ENCODE measurements around the gene RPL12.

The RPL12 gene

GRCh38 chr9:127450830-127451607 is at the start of gene RPL12, which contains the start of gene LRSAM1:
TSS of gene RPL12 (minus strand) at chr9:127451406. CDS start at chr9:127451317, 89 bp downstream.
TSS of gene LRSAM1 (plus strand) at chr9:127451510. CDS start at chr9:127454528, 3,018 bp downstream.
- peak; percentile 88 for DNase-seq

DNA sequence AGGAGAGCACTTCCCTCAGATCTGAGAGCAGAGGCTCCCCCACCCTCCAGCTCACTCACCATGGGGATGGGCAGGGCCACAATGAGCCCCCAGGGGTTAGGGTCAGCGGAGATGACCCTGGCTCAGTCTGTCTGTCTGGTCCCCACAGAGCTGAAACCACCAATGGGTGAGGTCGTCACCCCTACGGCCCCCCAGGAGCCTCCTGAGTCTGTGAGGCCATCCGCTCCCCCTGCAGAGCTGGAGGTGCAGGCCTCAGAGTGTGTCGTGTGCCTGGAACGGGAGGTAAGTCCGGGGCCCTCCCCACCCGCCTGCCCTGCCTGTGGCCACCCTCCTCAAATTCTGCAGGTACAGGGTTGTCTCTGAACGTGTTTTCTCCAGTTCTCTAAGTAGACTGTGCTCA is 49.7 kb upstream of the RPL12 start:
- no peak for DNase-seq

DNA sequence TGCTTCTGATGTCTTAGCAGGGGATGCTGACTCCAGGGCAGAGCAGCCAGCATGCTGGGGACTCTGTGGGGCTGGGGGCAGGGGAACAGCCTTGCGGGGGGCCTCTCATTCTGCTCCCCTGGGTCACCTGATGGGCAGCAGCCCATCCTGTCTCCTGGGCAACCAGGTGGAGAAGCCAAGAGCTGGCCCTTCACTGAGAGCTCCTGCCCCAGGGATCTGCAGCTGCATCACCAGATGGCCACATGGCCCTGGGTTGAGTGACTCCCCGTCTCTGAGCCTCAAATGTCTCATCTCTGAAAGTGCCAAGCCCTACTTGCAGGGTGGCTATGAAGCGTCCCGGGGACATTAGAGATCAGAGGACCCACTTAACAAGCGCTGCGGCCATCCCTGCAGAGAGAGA is 49.2 kb upstream of the RPL12 start:
- no peak for DNase-seq

DNA sequence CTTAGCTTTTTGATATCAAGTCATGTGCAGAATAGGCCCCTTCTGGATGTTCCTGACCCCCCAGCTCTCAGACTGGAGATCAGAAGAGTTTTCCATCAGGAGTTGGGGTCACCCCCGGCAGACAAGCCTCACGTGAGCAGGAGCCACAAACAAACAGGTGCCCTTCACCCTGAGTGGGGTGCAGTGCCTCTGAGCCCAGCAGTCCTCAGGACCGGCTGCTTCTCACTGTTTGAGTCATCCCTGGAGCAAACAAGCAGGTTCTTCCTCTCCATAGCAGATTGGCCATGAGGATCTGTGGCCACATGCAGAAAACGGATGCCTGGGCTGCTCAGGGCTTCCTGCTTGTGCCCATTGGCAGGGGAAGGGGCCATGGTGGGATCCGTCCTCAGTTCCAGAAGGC is 47.1 kb upstream of the RPL12 start:
- DNase-seq = no peak

DNA sequence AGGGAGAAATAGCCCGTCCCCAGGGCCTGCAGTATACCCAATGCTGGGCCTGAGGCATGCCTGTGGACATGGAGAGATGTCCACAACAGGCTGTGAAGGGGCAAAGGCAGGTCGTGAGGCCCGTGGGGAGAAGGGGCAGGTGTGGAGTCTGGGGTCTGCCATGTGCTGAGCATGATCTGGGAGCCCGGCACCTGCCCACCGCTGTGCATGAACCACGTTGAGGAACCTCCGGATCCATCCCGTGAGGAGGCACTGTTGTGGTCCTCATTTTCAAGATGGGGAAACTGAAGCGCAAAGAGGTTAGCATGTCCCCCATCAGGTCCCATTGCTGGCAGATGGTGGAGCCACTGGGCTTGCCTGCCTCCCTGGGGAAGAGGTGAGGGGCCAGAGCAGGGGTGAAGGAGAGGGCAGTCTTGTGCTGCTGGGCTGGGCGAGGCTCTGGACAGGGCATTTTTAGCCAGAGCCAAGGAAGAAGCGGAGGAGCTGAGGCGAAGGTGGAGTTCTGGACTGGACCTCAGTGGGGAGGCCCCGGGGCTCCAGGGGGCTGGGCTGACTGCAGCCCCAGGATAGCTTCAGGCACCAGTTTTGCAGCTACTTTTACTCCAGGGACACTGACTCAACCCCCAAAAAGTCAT is 46.6 kb upstream of the RPL12 start:
- DNase-seq = no peak

DNA sequence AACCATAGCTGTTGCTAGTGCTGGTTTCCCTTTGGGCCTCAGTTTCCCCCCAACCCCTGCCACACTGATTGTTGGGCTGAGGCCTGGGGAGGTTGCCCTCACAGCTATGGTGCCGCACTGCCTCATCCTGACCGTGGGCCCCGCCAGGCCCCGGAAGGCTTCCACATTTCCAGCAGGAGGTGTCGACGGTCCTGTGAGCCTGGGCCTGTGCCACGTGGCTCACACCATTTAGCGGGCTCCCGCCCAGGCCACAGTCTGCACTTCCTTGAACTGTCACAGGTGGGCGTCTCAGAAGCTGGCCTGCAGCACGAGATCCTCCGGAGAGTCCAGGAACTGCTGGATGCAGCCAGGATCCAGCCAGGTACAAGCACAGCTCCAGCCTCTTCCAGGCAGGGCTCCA is 45.8 kb upstream of the RPL12 start:
- DNase-seq = no peak

- DNase-seq = no peak
Measured at GRCh38 chr9:127495884-127496555, 44.8 kb upstream of the RPL12 start.

DNA sequence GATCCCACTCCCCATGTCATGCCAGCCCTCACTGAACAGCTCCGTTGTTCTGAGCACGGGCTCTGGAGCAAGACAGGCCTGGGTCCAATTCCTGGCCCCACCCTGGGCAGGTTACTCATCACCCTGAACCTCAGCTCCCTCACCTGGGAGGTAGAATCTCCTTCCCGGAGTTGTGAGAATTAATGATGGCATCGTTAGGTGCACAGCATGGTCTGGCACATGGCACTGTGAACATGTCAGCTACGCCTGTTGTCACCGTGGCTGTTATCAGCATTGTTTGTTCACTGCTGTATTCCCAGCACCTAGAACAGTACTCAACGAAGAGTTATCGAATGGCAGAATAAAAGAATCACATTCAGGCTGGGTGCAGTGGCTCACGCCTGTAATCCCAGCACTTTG is 43.1 kb upstream of the RPL12 start:
- no peak for DNase-seq

DNA sequence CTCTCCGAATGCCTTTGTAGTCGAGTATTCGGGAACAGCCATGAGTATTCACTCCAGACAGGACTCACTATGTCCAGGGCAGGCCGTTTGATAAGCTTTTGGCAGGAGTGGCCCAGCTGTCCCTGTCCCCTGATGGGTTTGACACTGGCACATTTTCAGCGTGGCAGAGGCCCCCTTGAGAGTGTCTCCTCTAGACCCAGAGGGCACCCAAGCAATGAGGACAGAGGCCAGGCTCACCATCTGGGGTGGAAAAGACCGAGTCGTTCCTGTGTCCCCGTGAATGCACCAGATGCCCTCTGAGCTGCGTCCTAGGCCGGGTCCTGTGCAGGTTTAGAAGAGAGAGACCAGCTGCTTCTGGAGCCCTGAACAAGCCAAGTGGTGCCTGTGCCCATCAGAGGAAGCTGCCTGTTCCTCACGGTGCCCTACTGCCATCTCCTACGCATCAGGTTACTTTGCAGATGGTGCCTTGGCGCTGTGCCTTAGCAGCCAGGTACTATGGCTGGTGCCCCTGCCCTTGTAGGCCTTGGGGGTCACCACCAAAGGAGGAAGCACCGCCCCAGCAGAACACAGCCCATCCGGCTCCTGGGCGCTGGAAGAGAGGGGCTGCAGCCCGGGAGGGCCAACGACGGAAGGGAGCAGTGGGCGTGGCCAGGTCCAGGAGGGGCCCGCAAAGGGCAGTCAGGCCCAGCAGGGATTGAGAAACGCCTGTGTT is 42.5 kb upstream of the RPL12 start:
- no peak for DNase-seq

DNA sequence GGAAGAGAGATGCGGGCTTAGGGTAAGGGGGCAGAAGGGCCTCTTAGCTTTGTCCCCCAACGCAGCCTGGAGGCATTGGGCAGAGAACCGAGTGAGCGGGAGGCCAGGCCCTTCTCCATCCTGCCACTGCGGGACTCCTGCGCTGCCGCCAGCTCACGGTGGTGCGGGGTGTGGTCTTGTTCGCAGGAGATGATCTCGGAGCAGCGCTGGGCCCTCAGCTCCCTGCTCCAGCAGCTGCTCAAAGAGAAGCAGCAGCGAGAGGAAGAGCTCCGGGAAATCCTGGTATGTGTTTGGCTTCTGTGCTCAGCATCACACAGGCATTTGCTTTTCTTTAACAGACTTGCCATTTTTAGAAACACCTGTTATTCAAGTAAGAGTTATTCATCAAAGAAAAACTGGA is 41.4 kb upstream of the RPL12 start:
- no peak for DNase-seq

DNA sequence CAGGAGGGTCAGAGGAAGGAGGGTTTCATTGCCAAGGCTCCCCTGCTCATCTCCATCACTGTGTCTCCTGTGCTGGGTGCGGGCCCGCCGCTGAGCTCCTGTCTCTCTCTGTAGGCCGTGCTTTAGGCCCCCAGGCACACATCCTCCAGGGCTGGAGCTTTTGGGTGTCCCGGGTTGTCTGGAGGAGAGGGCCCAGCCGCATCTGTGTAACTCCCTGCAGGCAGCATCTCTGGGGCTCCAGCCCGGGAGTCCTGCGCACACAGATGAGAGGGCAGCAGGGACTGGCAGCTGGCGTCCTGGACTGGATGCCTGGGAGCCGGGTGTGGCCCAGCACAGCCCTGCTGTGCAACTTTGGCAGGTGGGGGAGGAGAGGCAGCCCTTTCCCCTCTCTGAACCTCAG is 40.3 kb upstream of the RPL12 start:
- DNase-seq = no peak

DNA sequence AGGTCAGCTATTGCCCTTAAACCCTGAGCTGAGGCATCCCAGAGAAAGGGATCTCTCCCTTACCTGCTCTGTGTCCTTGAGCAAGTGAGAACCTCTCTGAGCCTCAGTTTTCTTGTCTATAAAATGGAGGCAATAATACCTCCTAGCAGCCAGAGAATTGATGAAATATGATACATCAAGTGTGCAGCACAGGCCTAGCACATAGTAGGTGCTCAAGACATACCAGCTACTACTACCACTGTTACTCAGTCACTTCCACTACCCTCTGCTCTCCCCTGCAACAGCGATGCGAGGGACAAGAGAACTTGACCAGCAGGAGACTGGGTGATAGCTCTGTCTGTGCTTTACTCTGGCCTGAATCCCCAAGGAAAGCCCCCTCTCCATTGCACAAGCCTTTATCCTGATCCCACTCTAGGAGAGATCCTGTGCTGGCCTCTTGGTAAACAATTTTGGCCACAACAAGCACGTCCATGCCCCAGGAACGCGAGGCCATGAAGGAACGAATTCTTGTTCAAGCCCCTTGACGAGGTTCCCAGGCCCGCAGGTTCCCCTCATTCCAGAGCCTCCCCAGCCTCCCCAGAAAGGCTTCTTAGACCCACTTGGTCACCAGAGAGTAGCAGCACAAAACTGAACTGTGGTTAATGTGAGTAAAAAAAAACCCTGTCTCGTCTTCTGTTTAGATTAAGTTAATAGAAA is 39.5 kb upstream of the RPL12 start:
- DNase-seq = no peak

- DNase-seq = no peak
Measured at GRCh38 chr9:127489471-127490115, 38.4 kb upstream of the RPL12 start.

DNA sequence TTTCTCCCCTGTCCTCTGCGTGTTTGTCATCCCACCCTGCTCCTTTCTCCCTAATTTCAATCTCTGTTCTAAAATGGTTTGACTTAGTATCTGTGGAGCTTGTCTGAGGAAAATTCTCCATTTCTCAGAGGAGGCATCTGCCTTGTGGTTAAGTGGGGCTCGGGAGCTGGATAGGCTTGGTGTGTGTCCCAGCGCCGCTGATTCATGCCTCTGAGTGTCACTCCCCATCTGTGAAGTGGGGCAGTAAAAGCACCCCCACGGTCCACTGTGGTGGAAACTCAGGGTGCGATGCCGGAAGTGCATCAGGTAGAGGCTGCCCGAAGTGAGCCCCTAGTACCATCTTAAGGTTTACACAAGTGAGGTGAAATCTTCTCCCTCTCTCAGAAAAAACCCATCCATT is 37.7 kb upstream of the RPL12 start:
- no peak for DNase-seq

DNA sequence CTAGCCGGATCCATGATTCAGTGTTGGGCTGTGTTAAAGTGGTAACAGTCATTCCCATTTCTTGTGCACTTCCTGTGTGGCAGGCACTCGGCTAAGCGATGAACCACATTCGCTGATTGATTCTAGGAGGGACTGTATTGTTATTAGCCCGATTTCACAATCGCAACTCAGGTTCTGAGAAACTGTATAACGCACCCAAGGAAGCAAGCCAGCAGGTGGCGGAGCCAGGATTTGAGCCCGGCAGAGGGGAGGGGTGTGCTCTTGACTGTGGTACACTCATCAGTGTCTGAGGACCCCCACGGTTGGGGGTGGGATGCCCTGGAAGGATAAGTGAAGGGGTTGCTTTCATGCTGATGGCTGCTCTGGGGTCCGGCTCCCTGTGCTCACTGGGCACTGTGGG is 34.8 kb upstream of the RPL12 start:
- no peak for DNase-seq

GRCh38 chr9:127482662-127483061 is 31.5 kb upstream of the RPL12 start:
- DNase-seq = no peak

DNA sequence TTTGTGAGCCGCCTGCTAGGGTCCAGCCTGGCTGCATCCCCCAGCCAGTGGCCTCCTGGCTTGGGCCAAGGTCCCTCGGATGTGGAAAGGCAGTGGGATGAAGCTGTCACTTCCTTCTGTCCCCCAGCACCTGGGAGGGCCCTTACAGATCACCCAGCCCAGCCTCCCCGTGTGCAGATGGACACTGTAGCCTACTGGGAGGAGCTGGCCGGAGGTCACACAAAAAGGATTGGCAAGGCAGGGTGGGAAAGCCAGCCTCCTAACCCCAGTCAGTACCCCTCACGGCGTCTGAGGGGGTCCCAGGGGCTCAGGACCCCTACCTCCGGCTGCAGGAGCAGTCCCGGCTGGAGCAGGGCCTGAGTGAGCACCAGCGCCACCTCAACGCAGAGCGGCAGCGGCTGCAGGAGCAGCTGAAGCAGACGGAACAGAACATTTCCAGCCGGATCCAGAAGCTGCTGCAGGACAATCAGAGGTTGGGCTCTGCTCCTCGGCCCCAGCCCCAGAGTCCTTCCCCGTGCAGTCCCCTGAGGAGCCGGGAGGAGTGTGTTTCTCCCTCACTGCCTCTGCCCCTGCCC is 28.4 kb upstream of the RPL12 start:
- DNase-seq = no peak

- no peak for DNase-seq
Measured at GRCh38 chr9:127474592-127474991, 23.4 kb upstream of the RPL12 start.

DNA sequence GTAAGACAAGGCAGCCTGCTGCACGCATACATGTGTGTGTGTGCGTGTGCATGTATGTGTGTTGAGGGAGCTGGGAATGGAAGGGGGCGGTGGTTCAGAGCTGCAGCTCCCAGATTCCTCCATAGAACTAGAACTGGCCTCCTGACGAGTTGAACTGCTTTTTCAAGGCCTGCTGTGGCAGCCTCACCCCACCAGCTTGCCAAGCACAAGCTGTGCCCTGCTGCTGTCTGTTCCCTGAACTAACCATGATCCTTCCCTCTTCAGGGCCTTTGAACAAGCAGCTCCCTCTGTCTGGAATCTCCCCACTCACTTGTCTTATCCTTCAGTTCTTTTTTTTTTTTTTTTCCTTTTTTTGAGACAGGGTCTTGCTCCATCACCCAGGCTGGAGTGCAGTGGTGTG is 22.7 kb upstream of the RPL12 start:
- DNase-seq = no peak

GRCh38 chr9:127473501-127473900 is 22.3 kb upstream of the RPL12 start:
- no peak for DNase-seq

DNA sequence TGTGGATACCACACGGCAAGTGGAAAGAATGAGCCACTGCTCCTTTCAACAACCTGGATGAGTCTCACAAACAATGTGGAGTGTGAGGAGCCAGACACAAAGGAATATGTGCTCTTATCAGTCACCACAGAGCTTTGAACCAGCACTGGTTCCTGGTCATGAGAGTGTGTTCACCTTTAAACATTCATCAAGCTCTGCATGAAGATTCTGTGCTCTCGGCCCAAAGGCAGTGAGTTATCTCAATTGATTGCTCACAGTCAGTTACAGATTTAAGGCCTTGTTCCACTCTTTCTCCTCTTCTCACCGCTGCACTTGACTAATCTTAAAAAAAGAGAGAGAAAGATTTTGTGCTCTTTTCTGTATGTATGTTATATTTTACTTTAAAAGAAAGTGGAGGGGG is 19.5 kb upstream of the RPL12 start:
- DNase-seq = no peak

GRCh38 chr9:127467621-127468020 is 16.4 kb upstream of the RPL12 start:
- no peak for DNase-seq

Data from NCI-H2081 treated with DMSO at 0.1 percent for 48 hours (cell line).